OCI-LY3 (cell line): ENCODE data around the gene HIPK4.

Experiments used
- H2AFZ ChIP-seq: fragments of 200-600, 300-600 bp; shearing (Covaris generic); 2 replicates; pipeline ENCODE4 v1.6.0; 2014; ENCODE audit warnings: antibody characterized with exemption, low read depth, low read length
- H3K27ac ChIP-seq: fragments of 200-600, 300-600 bp; sonication (generic); 2 replicates; pipeline ENCODE4 v1.5.1; 2014; ENCODE audit warnings: mild to moderate bottlenecking, low read length, moderate library complexity, mixed read lengths
- H3K27me3 ChIP-seq: fragments of 200-600, 300-600 bp; sonication (generic); 2 replicates; pipeline ENCODE4 v1.6.1; 2014; ENCODE audit warnings: low read depth, low read length, mixed read lengths
- H3K36me3 ChIP-seq: fragments of 200-600, 300-600 bp; sonication (generic); replicated peaks from 2 replicates; pipeline ENCODE3; 2014; ENCODE audit warnings: low read depth, low read length, mixed read lengths
- H3K4me1 ChIP-seq: fragments of 300-600, 200-600 bp; sonication (generic); 2 replicates; pipeline ENCODE4 v1.6.1; 2014; ENCODE audit warnings: low read length, mixed read lengths
- H3K4me2 ChIP-seq: fragments of 200-600, 300-600 bp; sonication (generic); 2 replicates; pipeline ENCODE4 v1.6.1; 2014; ENCODE audit warnings: low read length, mixed read lengths
- H3K4me3 ChIP-seq: fragments of 300-600, 200-600 bp; sonication (generic); 2 replicates; pipeline ENCODE4 v1.5.1; 2014; ENCODE audit warnings: antibody characterized with exemption, mild to moderate bottlenecking, low read length, moderate library complexity
- H3K79me2 ChIP-seq: fragments of 300-600, 200-600 bp; shearing (Covaris generic); 2 replicates; pipeline ENCODE4 v1.6.1; 2014; ENCODE audit warnings: mild to moderate bottlenecking, low read length, mixed read lengths
- H3K9ac ChIP-seq: fragments of 300-600, 200-600 bp; shearing (Covaris generic); 2 replicates; pipeline ENCODE4 v1.6.0; 2014; ENCODE audit warnings: mild to moderate bottlenecking, low read length, moderate library complexity
- H3K9me3 ChIP-seq: fragments of 200-600, 300-600 bp; shearing (Covaris generic); 2 replicates; pipeline ENCODE4 v1.6.1; 2014; ENCODE audit warnings: low read length, mixed read lengths; ENCODE audit not compliant: insufficient read depth
- H4K20me1 ChIP-seq: fragments of 200-600, 300-600 bp; sonication (generic); 2 replicates; pipeline ENCODE4 v1.6.1; 2016; ENCODE audit warnings: low read length, mixed read lengths; ENCODE audit not compliant: insufficient read depth
- EZH2phosphoT487 ChIP-seq: fragments of 200-600 bp; shearing (Covaris generic); IDR thresholded peaks from 2 replicates; pipeline ENCODE4 v1.6.1; 2018; ENCODE audit warnings: antibody characterized with exemption, mixed run types, low read depth
- TF ChIP-seq, protein P1 (sequence below): fragments of 200-600, 300-600 bp; sonication (generic); IDR thresholded peaks from 2 replicates; pipeline ENCODE4 v1.5.1; 2014; ENCODE audit warnings: antibody characterized with exemption, low read length, low read depth

The HIPK4 gene

DNA sequence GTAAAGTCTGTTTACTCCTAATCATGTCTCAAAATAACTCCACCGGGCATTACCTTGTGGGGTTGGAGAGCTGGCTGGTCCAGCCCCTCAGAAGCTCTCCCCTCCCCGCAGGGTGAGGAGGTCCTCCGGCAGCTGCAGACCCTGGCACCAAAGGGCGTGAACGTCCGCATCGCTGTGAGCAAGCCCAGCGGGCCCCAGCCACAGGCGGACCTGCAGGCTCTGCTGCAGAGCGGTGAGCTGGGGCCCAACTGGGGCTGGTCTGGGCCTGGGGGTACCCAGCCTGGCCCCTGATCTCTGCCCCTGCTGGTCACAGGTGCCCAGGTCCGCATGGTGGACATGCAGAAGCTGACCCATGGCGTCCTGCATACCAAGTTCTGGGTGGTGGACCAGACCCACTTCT, 20.2 kb downstream of the HIPK4 start:
- no peaks in the 10 kb centered on the region for H3K27me3 ChIP-seq
- H3K9ac ChIP-seq = no peak overlapping the region
- no peak overlapping the region for H2AFZ ChIP-seq
- no peak for TF ChIP-seq EZH2phosphoT487
- TF ChIP-seq, protein P1, sequence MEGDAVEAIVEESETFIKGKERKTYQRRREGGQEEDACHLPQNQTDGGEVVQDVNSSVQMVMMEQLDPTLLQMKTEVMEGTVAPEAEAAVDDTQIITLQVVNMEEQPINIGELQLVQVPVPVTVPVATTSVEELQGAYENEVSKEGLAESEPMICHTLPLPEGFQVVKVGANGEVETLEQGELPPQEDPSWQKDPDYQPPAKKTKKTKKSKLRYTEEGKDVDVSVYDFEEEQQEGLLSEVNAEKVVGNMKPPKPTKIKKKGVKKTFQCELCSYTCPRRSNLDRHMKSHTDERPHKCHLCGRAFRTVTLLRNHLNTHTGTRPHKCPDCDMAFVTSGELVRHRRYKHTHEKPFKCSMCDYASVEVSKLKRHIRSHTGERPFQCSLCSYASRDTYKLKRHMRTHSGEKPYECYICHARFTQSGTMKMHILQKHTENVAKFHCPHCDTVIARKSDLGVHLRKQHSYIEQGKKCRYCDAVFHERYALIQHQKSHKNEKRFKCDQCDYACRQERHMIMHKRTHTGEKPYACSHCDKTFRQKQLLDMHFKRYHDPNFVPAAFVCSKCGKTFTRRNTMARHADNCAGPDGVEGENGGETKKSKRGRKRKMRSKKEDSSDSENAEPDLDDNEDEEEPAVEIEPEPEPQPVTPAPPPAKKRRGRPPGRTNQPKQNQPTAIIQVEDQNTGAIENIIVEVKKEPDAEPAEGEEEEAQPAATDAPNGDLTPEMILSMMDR = no peak
- no peaks in the 10 kb centered on the region for H3K79me2 ChIP-seq
- H4K20me1 ChIP-seq = peaks cover 4% of the 10 kb centered on the region; the same call in 1 of the 2 replicates
- no peaks in the 10 kb centered on the region for H3K36me3 ChIP-seq
- H3K9me3 ChIP-seq = no peaks in the 10 kb centered on the region
- H3K4me2 ChIP-seq = no peak overlapping the region
- H3K4me1 ChIP-seq = no peaks in the 10 kb centered on the region
- no peak overlapping the region for H3K27ac ChIP-seq
- H3K4me3 ChIP-seq = no peak overlapping the region

DNA sequence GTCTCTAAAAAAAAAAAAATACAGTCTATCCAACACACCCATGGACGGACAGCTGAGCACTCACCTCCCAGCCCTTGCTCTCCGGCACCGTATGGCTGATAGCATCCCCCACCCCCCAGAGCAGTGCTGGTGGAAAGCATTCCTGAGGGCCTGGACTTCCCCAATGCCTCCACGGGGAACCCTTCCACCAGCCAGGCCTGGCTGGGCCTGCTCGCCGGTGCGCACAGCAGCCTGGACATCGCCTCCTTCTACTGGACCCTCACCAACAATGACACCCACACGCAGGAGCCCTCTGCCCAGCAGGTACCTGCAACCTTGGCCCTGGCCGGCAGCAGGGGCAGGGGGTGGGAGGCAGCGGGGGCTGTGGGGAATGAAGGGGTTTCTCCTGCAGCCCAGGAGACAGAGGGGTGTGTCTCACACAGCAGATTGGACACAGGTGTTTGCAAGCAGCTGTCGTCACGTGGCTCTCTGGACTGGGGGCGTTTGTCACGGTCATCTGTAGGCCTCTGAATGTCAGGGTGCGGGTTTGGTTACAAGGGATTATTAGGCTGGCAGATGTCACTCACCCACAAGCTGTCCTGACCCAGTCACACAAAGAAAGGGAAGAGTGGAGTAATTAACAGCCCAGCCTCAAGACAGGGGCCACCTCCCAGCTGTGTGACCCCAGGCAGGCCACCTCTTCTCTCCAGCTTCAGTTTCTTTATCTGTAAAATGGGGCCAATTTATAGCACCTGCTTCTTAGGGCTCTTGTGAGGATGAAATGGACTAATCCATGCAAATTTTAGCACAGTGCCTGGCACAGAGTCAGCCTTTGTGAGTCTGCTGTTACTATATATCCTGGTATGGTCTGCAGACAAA, 22.2 kb downstream of the HIPK4 start:
- Histone ChIP-seq H3K9me3 (no peaks in the 10 kb centered on the region), H3K4me1 (no peaks in the 10 kb centered on the region), H4K20me1 (peaks cover 4% of the 10 kb centered on the region; the same call in 1 of the 2 replicates), H3K27ac (no peak overlapping the region), H3K36me3 (no peaks in the 10 kb centered on the region), H3K9ac (no peak overlapping the region), H3K4me2 (no peak overlapping the region), H3K27me3 (peaks cover 4% of the 10 kb centered on the region; the same call in 1 of the 2 replicates), H3K4me3 (no peak overlapping the region), H2AFZ (no peak overlapping the region), H3K79me2 (no peaks in the 10 kb centered on the region)
- TF ChIP-seq, protein P1 = no peak
- TF ChIP-seq EZH2phosphoT487 = no peak

DNA sequence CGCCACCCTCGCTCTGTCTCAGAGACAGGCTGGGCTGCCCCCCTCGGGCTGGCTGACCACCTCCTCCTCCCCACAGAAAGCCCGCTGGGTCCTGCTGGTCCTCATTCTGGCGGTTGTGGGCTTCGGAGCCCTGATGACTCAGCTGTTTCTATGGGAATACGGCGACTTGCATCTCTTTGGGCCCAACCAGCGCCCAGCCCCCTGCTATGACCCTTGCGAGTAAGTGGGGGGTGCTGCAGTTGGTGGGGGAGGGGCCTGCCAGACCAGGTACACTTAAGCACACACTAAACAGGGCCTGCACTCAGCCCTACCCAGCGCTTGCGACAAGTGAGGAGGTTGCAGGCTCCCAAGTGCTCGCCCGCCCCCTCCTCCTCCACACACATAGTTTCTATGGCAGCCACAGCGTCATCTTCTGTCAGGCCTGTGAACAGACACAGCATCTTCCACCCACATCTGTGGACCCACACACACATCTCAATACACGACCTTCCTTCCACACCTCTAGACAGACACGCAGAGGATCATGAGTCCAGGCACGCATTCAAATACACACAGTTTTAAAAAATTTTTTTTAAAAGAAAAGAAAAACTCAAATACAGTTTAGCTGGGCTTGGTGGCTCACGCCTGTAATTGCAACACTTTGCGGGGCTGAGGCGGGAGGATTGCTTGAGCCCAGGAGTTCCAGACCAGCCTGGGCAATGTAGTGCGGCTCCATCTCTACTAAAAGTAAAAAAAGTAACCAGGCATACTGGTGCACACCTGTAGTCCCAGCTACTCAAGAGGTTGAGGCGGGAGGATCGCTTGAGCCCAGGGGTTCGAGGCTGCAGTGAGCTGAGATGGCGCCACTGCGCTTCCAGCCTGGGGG, 23.1 kb downstream of the HIPK4 start:
- H3K27me3 ChIP-seq = peaks cover 11% of the 10 kb centered on the region
- no peaks in the 10 kb centered on the region for H3K9me3 ChIP-seq
- no peak overlapping the region for H2AFZ ChIP-seq
- TF ChIP-seq, protein P1 = no peak
- no peak for TF ChIP-seq EZH2phosphoT487
- H3K27ac ChIP-seq = no peak overlapping the region
- no peak overlapping the region for H3K4me3 ChIP-seq
- H3K36me3 ChIP-seq = no peaks in the 10 kb centered on the region
- no peaks in the 10 kb centered on the region for H3K4me1 ChIP-seq
- no peak overlapping the region for H3K9ac ChIP-seq
- no peaks in the 10 kb centered on the region for H3K79me2 ChIP-seq
- H3K4me2 ChIP-seq = no peak overlapping the region
- H4K20me1 ChIP-seq = peaks cover 4% of the 10 kb centered on the region; the same call in 1 of the 2 replicates
